Measurements from ENCODE around the gene CTNND1. TPM values are rescaled to one million over a fixed set of nuclear protein-coding genes. Genes with fewer than 3 reads are reported as not detected.

Gene CTNND1
- total and polyA plus RNA-seq, 2 experiments from 2014 or later: 65.0 to 130 TPM

- Histone ChIP-seq H3K9me2 (replicated peaks; ENCODE audit: insufficient read depth) (no peaks in the 10 kb centered on the region), H2AFZ (no peak overlapping the region), H3K4me2 (no peak overlapping the region), H3K27me3 (no peaks in the 10 kb centered on the region), H3K9me3 (ENCODE audit: low read depth) (no peaks in the 10 kb centered on the region), H3K79me2 (no peaks in the 10 kb centered on the region), H3K27ac (no peak overlapping the region), H3K4me1 (ENCODE audit: insufficient read depth) (no peaks in the 10 kb centered on the region), H3K4me3 (no peak overlapping the region), H3K36me3 (replicated peaks; ENCODE audit: insufficient read depth, low read depth) (no peaks in the 10 kb centered on the region), H4K20me1 (ENCODE audit: insufficient read depth, poor library complexity, severe bottlenecking) (no peaks in the 10 kb centered on the region)
- DNase-seq (ENCODE audit: low spot score): no peak
- TF ChIP-seq CTCF (IDR thresholded peaks at IDR 0.05; ENCODE audit: poor library complexity) (no peak), EZH2phosphoT487 (IDR thresholded peaks at IDR 0.05; ENCODE audit: low read depth, severe bottlenecking, unreplicated experiment) (no peak), EZH2 (IDR thresholded peaks at IDR 0.05; ENCODE audit: borderline replicate concordance) (no peak)
- WGBS (ENCODE audit: low lambda C conversion rate, missing lambda C conversion rate): 87% methylated on average over 1 of the region's 1 CpG
Observed at GRCh38 chr11:57842873-57843272, 81.3 kb downstream of the CTNND1 start.

- Histone ChIP-seq H3K4me2 (no peak overlapping the region), H3K79me2 (no peaks in the 10 kb centered on the region), H3K9me3 (ENCODE audit: low read depth) (no peaks in the 10 kb centered on the region), H3K4me1 (ENCODE audit: insufficient read depth) (no peaks in the 10 kb centered on the region), H3K27me3 (no peaks in the 10 kb centered on the region), H2AFZ (no peak overlapping the region), H3K36me3 (replicated peaks; ENCODE audit: insufficient read depth, low read depth) (no peaks in the 10 kb centered on the region), H4K20me1 (ENCODE audit: insufficient read depth, poor library complexity, severe bottlenecking) (no peaks in the 10 kb centered on the region), H3K9me2 (replicated peaks; ENCODE audit: insufficient read depth) (no peaks in the 10 kb centered on the region), H3K27ac (no peak overlapping the region), H3K4me3 (no peak overlapping the region)
- no peak for TF ChIP-seq EZH2 (IDR thresholded peaks at IDR 0.05; ENCODE audit: borderline replicate concordance)
- TF ChIP-seq EZH2phosphoT487 (IDR thresholded peaks at IDR 0.05; ENCODE audit: low read depth, severe bottlenecking, unreplicated experiment): no peak
- TF ChIP-seq CTCF (IDR thresholded peaks at IDR 0.05; ENCODE audit: poor library complexity): no peak
- no peak for DNase-seq (ENCODE audit: low spot score)
Observed at GRCh38 chr11:57867966-57868365, 106.4 kb downstream of the CTNND1 start.

GRCh38 chr11:57868491-57868890, 106.9 kb downstream of the CTNND1 start:
- no peaks in the 10 kb centered on the region for H3K79me2 ChIP-seq
- no peaks in the 10 kb centered on the region for H3K9me2 ChIP-seq (replicated peaks; ENCODE audit: insufficient read depth)
- no peak overlapping the region for H2AFZ ChIP-seq
- no peak for TF ChIP-seq EZH2 (IDR thresholded peaks at IDR 0.05; ENCODE audit: borderline replicate concordance)
- TF ChIP-seq EZH2phosphoT487 (IDR thresholded peaks at IDR 0.05; ENCODE audit: low read depth, severe bottlenecking, unreplicated experiment): no peak
- TF ChIP-seq CTCF (IDR thresholded peaks at IDR 0.05; ENCODE audit: poor library complexity): no peak
- no peaks in the 10 kb centered on the region for H3K4me1 ChIP-seq (ENCODE audit: insufficient read depth)
- no peak overlapping the region for H3K4me2 ChIP-seq
- H3K9me3 ChIP-seq (ENCODE audit: low read depth): no peaks in the 10 kb centered on the region
- H4K20me1 ChIP-seq (ENCODE audit: insufficient read depth, poor library complexity, severe bottlenecking): no peaks in the 10 kb centered on the region
- no peak overlapping the region for H3K4me3 ChIP-seq
- no peaks in the 10 kb centered on the region for H3K36me3 ChIP-seq (replicated peaks; ENCODE audit: insufficient read depth, low read depth)
- no peaks in the 10 kb centered on the region for H3K27me3 ChIP-seq
- H3K27ac ChIP-seq: no peak overlapping the region
- no peak for DNase-seq (ENCODE audit: low spot score)
- 79% methylated on average over 2 of the region's 2 CpGs for WGBS (ENCODE audit: low lambda C conversion rate, missing lambda C conversion rate)

Small RNA genes within 50 kb of the gene (small RNA-seq; reads per million reads assigned to genes)
- gene AP001931.1 (not detected), gene TMX2-CTNND1 (not detected)

Other genes starting within 250 kb of the CTNND1 start
- gene SLC43A1, start 246.1 kb upstream of the CTNND1 start, total RNA-seq: 40.4 and 42.2 TPM in 2 replicates
- gene SLC43A1, start 246.1 kb upstream of the CTNND1 start, polyA plus RNA-seq: 23.4 and 39.5 TPM in 2 replicates
- 23.3 and 31.2 TPM in 2 replicates for gene TIMM10, start 231.0 kb upstream of the CTNND1 start, total RNA-seq
- gene TIMM10, start 231.0 kb upstream of the CTNND1 start, polyA plus RNA-seq: 84.0 and 99.4 TPM in 2 replicates
- gene SMTNL1, start 224.2 kb upstream of the CTNND1 start, total RNA-seq: not detected in 2 replicates
- 0.19 TPM in 1 of 2 replicates, not detected in the other for gene SMTNL1, start 224.2 kb upstream of the CTNND1 start, polyA plus RNA-seq
- gene UBE2L6, start 194.1 kb upstream of the CTNND1 start, total RNA-seq: 40.6 and 45.7 TPM in 2 replicates
- gene UBE2L6, start 194.1 kb upstream of the CTNND1 start, polyA plus RNA-seq: 109 and 113 TPM in 2 replicates
- gene SERPING1, start 164.1 kb upstream of the CTNND1 start, total RNA-seq: 123 and 129 TPM in 2 replicates
- 445 and 476 TPM in 2 replicates for gene SERPING1, start 164.1 kb upstream of the CTNND1 start, polyA plus RNA-seq
- 0.90 and 2.8 TPM in 2 replicates for gene YPEL4, start 111.9 kb upstream of the CTNND1 start, total RNA-seq
- 3.9 and 4.1 TPM in 2 replicates for gene YPEL4, start 111.9 kb upstream of the CTNND1 start, polyA plus RNA-seq
- gene CLP1, start 104.0 kb upstream of the CTNND1 start, total RNA-seq: 13.4 and 15.4 TPM in 2 replicates
- gene CLP1, start 104.0 kb upstream of the CTNND1 start, polyA plus RNA-seq: 9.1 and 18.5 TPM in 2 replicates
- gene ZDHHC5, start 93.7 kb upstream of the CTNND1 start, total RNA-seq: 41.3 and 45.7 TPM in 2 replicates
- gene ZDHHC5, start 93.7 kb upstream of the CTNND1 start, polyA plus RNA-seq: 35.9 and 42.3 TPM in 2 replicates
- gene MED19, start 49.6 kb upstream of the CTNND1 start, total RNA-seq: 14.5 and 15.5 TPM in 2 replicates
- gene MED19, start 49.6 kb upstream of the CTNND1 start, polyA plus RNA-seq: 30.2 and 30.9 TPM in 2 replicates
- 81.4 and 104 TPM in 2 replicates for gene TMX2, start 49.2 kb upstream of the CTNND1 start, total RNA-seq
- 119 and 129 TPM in 2 replicates for gene TMX2, start 49.2 kb upstream of the CTNND1 start, polyA plus RNA-seq
- gene SELENOH, start 20.3 kb upstream of the CTNND1 start, total RNA-seq: 127 and 135 TPM in 2 replicates
- 205 and 229 TPM in 2 replicates for gene SELENOH, start 20.3 kb upstream of the CTNND1 start, polyA plus RNA-seq
- not detected in 2 replicates for gene BTBD18, start 10.0 kb upstream of the CTNND1 start, total RNA-seq
- 0.24 and 0.39 TPM in 2 replicates for gene BTBD18, start 10.0 kb upstream of the CTNND1 start, polyA plus RNA-seq

Measured in hepatocyte (in vitro differentiated cells).